CD8-positive, alpha-beta memory T cell (primary cell): ENCODE data around the gene ZNF570. TPM values are rescaled to one million over a fixed set of nuclear protein-coding genes. Genes with fewer than 3 reads are reported as not detected.

Experiments
- CTCF ChIA-PET: fragments of 350-600 bp; sonication (Branson Sonifier 250); formaldehyde crosslinking; loops from one replicate; lab custom pipeline; 2021; ENCODE audit warnings: antibody characterized with exemption; lab: Charles Lee
- POLR2A ChIA-PET: fragments of 350-600 bp; sonication (Branson Sonifier 250); formaldehyde crosslinking; loops from one replicate; lab custom pipeline; 2021; ENCODE audit warnings: antibody characterized with exemption; lab: Charles Lee
- DNase-seq, 5 donors: peaks; one replicate each; pipeline versions ENCODE4 v3.0.0 to v3.0.0-alpha.2; 2020 to 2022; ENCODE audit warnings: mixed read lengths in 1 of 5
- H3K27ac ChIP-seq: one replicate; pipeline ENCODE4 v1.7.0; 2013; ENCODE audit warnings: low read depth, mild to moderate bottlenecking, low read length, moderate library complexity
- H3K27me3 ChIP-seq: 2 replicates; pipeline ENCODE4 v1.7.0; 2013; ENCODE audit warnings: low read length, mild to moderate bottlenecking; ENCODE audit not compliant: insufficient read depth, poor library complexity, severe bottlenecking
- H3K36me3 ChIP-seq: 2 replicates; pipeline ENCODE4 v1.7.0; 2013; ENCODE audit warnings: mild to moderate bottlenecking, low read length, moderate library complexity; ENCODE audit not compliant: insufficient read depth
- H3K4me1 ChIP-seq: 2 replicates; pipeline ENCODE4 v1.7.0; 2013; ENCODE audit warnings: mild to moderate bottlenecking, low read length, moderate library complexity; ENCODE audit not compliant: insufficient read depth
- H3K4me3 ChIP-seq: 2 replicates; pipeline ENCODE4 v1.7.0; 2013; ENCODE audit warnings: mild to moderate bottlenecking, low read length
- H3K9me3 ChIP-seq: 2 replicates; pipeline ENCODE4 v1.7.0; 2013; ENCODE audit warnings: mild to moderate bottlenecking, low read length
- H3K27ac Mint-ChIP-seq, 8 donors: one replicate each; pipeline ENCODE4 v1.8.0; 2020 to 2021; ENCODE audit warnings: mixed read lengths in 8 of 8, mild to moderate bottlenecking in 6 of 8, inconsistent platforms in 3 of 8, moderate library complexity in 3 of 8
- H3K27me3 Mint-ChIP-seq, 2 donors: one replicate each; pipeline ENCODE4 v1.8.0; 2020 to 2021; ENCODE audit warnings: mixed read lengths in 2 of 2, mild to moderate bottlenecking in 1 of 2, moderate library complexity in 1 of 2
- H3K36me3 Mint-ChIP-seq, 3 donors: one replicate each; pipeline ENCODE4 v1.8.0; 2020 to 2021; ENCODE audit warnings: mixed read lengths in 3 of 3, inconsistent platforms in 1 of 3, mild to moderate bottlenecking in 1 of 3
- H3K4me1 Mint-ChIP-seq, 3 donors: one replicate each; pipeline ENCODE4 v1.8.0; 2020 to 2021; ENCODE audit warnings: mixed read lengths in 3 of 3, inconsistent platforms in 1 of 3, mild to moderate bottlenecking in 1 of 3
- H3K4me3 Mint-ChIP-seq, 7 donors: one replicate each; pipeline ENCODE4 v1.8.0; 2020 to 2021; ENCODE audit warnings: mixed read lengths in 7 of 7, mild to moderate bottlenecking in 6 of 7, moderate library complexity in 4 of 7, inconsistent platforms in 2 of 7
- H3K9me3 Mint-ChIP-seq, 5 donors: one replicate each; pipeline ENCODE4 v1.8.0; 2020 to 2022; ENCODE audit warnings: mixed read lengths in 5 of 5, mild to moderate bottlenecking in 3 of 5, moderate library complexity in 2 of 5, inconsistent platforms in 1 of 5
- polyA plus RNA-seq: library from polyadenylated mRNA; unstranded; fragments of 300-500 nt; fragmentation: Illumina TruSeq; gene quantifications from one replicate; pipeline ENCODE4 v1.2.3, GENCODE V29; 2021
- total RNA-seq, 2 experiments: library from RNA; stranded (reverse); gene quantifications; one replicate each; pipeline ENCODE4 v1.2.3, GENCODE V29; 2021

Gene ZNF570
- total RNA-seq, result 1 to 10 TPM; 5.3 to 5.9 TPM
- 5.1 TPM for polyA plus RNA-seq

DNA sequence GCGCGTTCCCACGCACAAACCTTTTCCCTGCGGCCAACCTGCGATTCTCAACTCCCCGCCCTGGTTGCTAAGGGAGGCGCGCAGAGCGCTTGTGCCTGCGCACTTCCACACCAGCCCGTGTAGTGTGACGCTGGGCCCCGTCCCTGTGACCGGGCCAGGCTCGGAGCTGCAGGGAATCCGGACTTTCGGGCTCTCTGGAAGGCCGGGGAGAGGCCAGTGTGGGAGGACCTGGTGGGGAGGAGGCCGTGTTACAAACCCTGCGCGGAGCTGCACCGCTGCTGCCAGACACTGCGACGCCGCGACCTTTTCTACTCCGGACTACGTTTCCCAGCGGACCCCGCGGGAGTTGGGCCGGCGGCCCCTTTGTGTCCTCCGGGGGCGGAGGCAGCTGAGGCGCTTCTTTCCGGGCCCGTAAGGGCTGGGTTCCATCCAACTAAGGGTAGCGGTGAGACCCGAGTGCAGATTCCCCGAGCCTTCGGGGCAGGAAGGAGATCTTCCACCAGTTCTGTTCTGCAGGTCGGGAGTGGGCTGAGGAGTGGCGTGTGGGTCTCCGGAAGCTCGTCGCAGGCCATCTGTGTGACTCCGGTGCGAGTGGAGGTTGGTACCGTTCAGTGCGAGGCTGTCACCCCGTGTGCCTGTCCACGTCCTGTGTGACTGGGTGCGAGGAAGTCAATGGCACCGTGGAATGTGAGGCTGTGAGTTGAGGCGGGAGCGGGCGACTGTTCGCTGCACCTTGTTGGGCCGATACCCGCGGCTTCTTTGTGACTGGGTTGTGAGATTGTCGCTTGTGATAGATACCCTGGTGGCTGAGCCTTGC is at the start of gene ZNF570:
ZNF570 (plus strand) TSS at position 396 of the 817 bp plus-strand sequence. CDS start 999 bp downstream, outside the sequence.
- peak within 1 kb of the TSS; percentile 92 to 99 (median 97) for H3K4me3 Mint-ChIP-seq
- H3K9me3 Mint-ChIP-seq, result peaks cover 9 to 20% (median 15%) of the 10 kb centered on the region in 5 donors
- peaks cover 40 to 49% (median 47%) of the 10 kb centered on the region in 3 donors for H3K4me1 Mint-ChIP-seq
- Histone ChIP-seq H3K27ac (peak within 1 kb of the TSS; percentile 90), H3K9me3 (peaks cover 7% of the 10 kb centered on the region), H3K4me1 (peaks cover 24% of the 10 kb centered on the region), H3K36me3 (peaks cover 11% of the 10 kb centered on the region), H3K4me3 (peak within 1 kb of the TSS; percentile 94), H3K27me3 (no peaks in the 10 kb centered on the region)
- DNase-seq, result peak; percentile 77 to 91 (median 86)
- H3K27ac Mint-ChIP-seq, result peak within 1 kb of the TSS; percentile 89 to 99 (median 98)
- POLR2A ChIA-PET, result interaction anchor here (0.7 to 1.4 kb wide), 8 partner anchors 37 to 1255 kb away, joined by 3 to 21 read pairs (median 6); partner anchors contain the start of genes ZFP30, ZNF527, ZNF540 and ZNF565
- H3K27me3 Mint-ChIP-seq, result no peaks in the 10 kb centered on the region
- peaks cover 14 to 40% (median 16%) of the 10 kb centered on the region in 3 donors for H3K36me3 Mint-ChIP-seq
- CTCF ChIA-PET, result interaction anchor here (0.8 to 1.6 kb wide), 2 partner anchors 99 to 126 kb away, joined by 3 to 5 read pairs; partner anchors contain the start of genes ZNF527, ZNF540 and ZNF571

DNA sequence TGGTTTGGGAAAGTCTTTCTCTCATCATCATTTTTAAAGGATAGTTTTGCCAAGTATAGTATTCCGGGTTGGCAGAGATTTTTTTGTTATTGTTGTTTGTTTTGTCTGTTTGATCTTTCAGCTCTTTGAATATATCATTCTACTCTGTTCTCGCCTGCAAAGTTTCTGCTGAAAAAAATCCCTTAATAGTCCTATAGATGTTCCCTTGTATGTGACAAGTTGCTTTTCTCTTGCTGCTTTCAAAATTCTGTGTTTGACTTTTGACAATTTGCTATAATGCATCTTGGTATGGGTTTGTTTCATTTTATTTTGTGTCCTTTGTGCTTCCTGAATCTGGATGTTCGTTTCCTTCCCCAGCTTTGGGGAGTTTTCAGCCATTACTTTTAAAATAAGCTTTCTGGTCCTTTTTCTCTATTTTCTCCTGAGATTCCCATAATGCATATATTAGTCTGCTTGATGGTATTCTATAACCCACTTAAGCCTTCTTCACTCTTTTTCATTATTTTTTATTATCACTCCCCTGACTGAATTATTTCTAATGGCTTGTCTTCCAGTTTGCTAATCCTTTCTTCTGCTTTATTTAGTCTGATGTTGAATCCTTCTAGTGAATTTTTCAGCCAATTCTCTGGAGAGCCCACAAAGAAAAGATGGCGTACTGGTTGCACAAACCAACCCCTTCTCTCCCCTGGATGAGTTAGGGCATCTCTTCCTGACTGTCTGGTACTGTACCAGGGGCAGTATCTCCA is 16.5 kb upstream of the ZNF570 start:
- Mint-ChIP-seq H3K9me3 (peaks cover 61 to 96% (median 92%) of the 10 kb centered on the region in 5 donors), H3K27ac (no peak overlapping the region), H3K36me3 (peaks cover 30 to 67% (median 56%) of the 10 kb centered on the region in 3 donors), H3K4me1 (no peaks in the 10 kb centered on the region), H3K4me3 (no peak overlapping the region), H3K27me3 (no peaks in the 10 kb centered on the region)
- ChIA-PET POLR2A (no interaction called here), CTCF (no interaction called here)
- no peak for DNase-seq
- peaks cover 61% of the 10 kb centered on the region for H3K9me3 ChIP-seq
- H3K27ac ChIP-seq, result no peak overlapping the region
- peaks cover 17% of the 10 kb centered on the region for H3K36me3 ChIP-seq
- peak overlapping the region; percentile 21 for H3K4me3 ChIP-seq
- no peaks in the 10 kb centered on the region for H3K27me3 ChIP-seq
- H3K4me1 ChIP-seq, result no peaks in the 10 kb centered on the region

DNA sequence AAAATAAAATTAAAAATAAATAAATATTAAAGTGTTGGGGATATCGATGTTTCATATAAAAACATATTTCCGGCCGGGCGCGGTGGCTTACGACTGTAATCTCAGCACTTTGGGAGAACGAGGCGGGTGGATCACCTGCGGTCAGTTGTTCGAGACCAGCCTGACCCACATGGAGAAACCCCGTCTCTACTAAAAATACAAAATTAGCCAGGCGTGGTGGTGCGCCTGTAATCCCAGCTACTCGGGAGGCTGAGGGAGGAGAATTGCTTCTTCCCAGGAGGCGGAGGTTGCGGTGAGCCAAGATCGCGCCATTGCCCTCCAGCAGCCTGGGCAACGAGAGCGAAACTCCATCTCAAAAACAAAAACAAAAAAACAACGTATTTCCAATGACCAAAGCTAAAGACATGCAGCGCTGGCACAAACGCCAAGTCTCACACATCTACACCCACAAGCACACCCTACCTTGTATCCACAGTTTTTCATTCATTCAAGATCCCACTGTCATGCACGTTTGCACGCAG is 2.8 kb upstream of the ZNF570 start:
- Histone ChIP-seq H3K27me3 (no peaks in the 10 kb centered on the region), H3K4me3 (peak overlapping the region; percentile 94), H3K27ac (peak overlapping the region; percentile 77), H3K9me3 (peaks cover 7% of the 10 kb centered on the region), H3K4me1 (peaks cover 24% of the 10 kb centered on the region), H3K36me3 (peaks cover 20% of the 10 kb centered on the region)
- Mint-ChIP-seq H3K4me1 (peaks cover 40 to 49% (median 47%) of the 10 kb centered on the region in 3 donors), H3K9me3 (peaks cover 9 to 20% (median 15%) of the 10 kb centered on the region in 5 donors), H3K36me3 (peaks cover 14 to 42% (median 16%) of the 10 kb centered on the region in 3 donors), H3K27me3 (no peaks in the 10 kb centered on the region), H3K4me3 (peak overlapping the region; percentile 87 to 99 (median 97)), H3K27ac (peak overlapping the region in 7 of 8 donors; percentile 89 to 98 (median 98))
- POLR2A ChIA-PET, result interaction anchor here (0.5 to 2.3 kb wide), 4 partner anchors 95 to 311 kb away, joined by 4 to 15 read pairs (median 8); partner anchors contain the start of genes ZNF527, ZNF540 and ZNF571
- CTCF ChIA-PET, result no interaction called here
- DNase-seq, result no peak

DNA sequence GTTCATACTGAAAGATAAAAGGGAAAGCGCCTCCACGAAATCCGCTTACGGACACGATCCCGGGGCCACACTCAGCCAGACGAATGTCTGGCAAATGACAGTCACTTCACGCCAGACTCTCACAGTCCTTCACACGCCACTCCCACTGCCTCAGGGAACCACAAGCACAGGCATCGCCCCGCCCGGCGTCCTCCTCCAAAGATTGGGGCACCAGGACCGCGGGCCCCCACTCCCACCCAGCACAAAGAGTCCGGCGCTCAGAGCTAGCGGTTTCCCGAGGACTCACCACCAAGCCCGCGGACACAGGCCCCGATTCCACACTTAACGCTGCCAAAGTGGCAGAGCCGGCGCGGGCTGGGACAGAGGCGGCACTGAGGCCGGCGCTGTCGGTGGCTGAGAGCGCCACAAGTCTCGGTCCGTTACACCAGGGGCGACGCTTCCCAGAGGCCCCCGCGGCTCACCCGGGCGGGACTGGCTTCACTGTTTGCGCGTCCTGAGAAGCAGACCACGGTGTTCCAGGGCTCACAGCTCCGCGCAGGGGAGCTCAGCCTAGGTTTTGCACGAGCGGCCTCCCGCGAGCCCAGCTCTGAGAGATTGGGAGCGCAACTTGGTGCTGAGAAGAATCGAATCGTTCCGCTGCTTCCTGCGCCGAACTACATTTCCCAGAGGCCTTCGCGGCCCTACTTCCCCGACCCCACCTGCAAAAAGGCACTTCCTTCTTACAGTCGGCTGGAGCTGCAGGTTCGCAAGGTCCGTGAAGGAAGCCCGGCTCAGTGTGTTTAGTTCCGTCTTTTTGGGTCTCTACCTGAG is 2.2 kb upstream of the ZNF570 start, which contains the start of gene ZNF569:
ZNF569 (minus strand) TSS at position 647 of the 810 bp plus-strand sequence. CDS start 22,523 bp downstream, outside the sequence.
- peak; percentile 78 to 93 (median 91) for DNase-seq
- Histone ChIP-seq H3K4me1 (peaks cover 24% of the 10 kb centered on the region), H3K36me3 (peaks cover 23% of the 10 kb centered on the region), H3K9me3 (peaks cover 7% of the 10 kb centered on the region), H3K27ac (peak within 1 kb of the TSS; percentile 77), H3K27me3 (no peaks in the 10 kb centered on the region), H3K4me3 (peak within 1 kb of the TSS; percentile 94)
- H3K4me1 Mint-ChIP-seq, result peaks cover 40 to 49% (median 47%) of the 10 kb centered on the region in 3 donors
- peak within 1 kb of the TSS; percentile 89 to 98 (median 98) for H3K27ac Mint-ChIP-seq
- CTCF ChIA-PET, result interaction anchor here (0.9 to 1.2 kb wide), 2 partner anchors 39 to 96 kb away, joined by 3 to 5 read pairs; partner anchors contain the start of genes ZNF527 and ZNF793
- H3K27me3 Mint-ChIP-seq, result no peaks in the 10 kb centered on the region
- H3K36me3 Mint-ChIP-seq, result peaks cover 14 to 42% (median 16%) of the 10 kb centered on the region in 3 donors
- peaks cover 9 to 20% (median 15%) of the 10 kb centered on the region in 5 donors for H3K9me3 Mint-ChIP-seq
- H3K4me3 Mint-ChIP-seq, result peak within 1 kb of the TSS; percentile 87 to 99 (median 97)
- POLR2A ChIA-PET, result interaction anchor here (0.6 to 2.3 kb wide), 9 partner anchors 39 to 1272 kb away, joined by 3 to 15 read pairs (median 6); partner anchors contain the start of genes ZNF461, ZNF527, ZNF540 and ZNF571

DNA sequence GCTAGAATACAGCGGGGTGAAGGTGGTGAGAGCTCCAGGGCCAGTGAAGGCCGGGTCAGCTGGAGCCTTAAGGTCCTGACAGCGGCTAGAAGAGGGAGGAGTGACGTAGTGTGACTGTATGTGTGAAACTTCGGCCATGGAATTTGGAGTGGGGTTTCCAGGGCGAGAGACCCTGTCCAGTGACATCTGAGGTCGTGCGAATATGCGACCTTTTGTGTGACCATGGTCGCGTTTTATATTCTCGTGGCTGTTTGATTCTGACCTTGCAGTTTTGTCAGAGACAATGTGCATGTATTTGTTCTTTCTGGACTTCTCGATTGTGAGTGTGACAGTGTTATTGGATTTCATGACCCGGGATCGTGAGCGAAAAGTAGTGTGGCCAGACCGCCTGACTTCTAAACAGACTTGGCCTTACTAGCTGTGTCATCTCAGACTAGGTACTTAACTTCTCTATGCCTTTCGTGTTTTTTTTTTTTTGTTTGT is 1.5 kb upstream of the ZNF570 start:
- Histone ChIP-seq H3K4me1 (peaks cover 24% of the 10 kb centered on the region), H3K27me3 (no peaks in the 10 kb centered on the region), H3K9me3 (peaks cover 5% of the 10 kb centered on the region), H3K36me3 (peaks cover 18% of the 10 kb centered on the region), H3K27ac (peak overlapping the region; percentile 77), H3K4me3 (peak overlapping the region; percentile 94)
- Mint-ChIP-seq H3K36me3 (peaks cover 14 to 42% (median 16%) of the 10 kb centered on the region in 3 donors), H3K27ac (peak overlapping the region; percentile 89 to 98 (median 98)), H3K4me1 (peaks cover 40 to 49% (median 47%) of the 10 kb centered on the region in 3 donors), H3K27me3 (no peaks in the 10 kb centered on the region), H3K9me3 (peaks cover 9 to 20% (median 15%) of the 10 kb centered on the region in 5 donors), H3K4me3 (peak overlapping the region; percentile 87 to 99 (median 97))
- DNase-seq, result no peak
- CTCF ChIA-PET, result interaction anchor here (0.9 to 1.2 kb wide), 2 partner anchors 39 to 97 kb away, joined by 3 to 5 read pairs; partner anchors contain the start of genes ZNF527 and ZNF793
- POLR2A ChIA-PET, result interaction anchor here (0.6 to 2.3 kb wide), 8 partner anchors 9 to 801 kb away, joined by 3 to 15 read pairs (median 6); partner anchors contain the start of genes ZNF461, ZNF527, ZNF540 and ZNF571

DNA sequence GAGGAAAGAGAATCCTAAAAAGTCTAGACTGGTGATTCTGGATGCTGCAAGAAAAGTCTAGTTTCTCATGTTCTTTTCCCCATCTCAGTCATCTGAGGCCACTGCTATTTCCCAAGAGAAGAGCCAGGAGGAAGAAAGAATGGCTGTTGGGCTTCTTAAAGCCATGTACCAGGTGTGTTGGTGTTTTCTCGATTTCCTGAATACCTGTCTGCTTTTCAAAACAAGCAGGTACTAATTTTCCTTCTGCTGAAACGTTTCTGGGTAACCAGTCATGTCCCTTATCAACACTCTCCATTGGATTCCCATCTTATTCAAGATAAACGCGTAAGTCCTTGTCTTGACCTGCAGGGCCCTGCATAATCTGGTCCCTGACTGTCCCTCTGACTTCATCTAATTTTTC is 1.1 kb downstream of the ZNF570 start:
- H3K27ac Mint-ChIP-seq, result peak overlapping the region in 6 of 8 donors; percentile 89 to 99 (median 98)
- DNase-seq, result no peak
- Histone ChIP-seq H3K4me3 (peak overlapping the region; percentile 94), H3K36me3 (peaks cover 5% of the 10 kb centered on the region), H3K4me1 (peaks cover 24% of the 10 kb centered on the region), H3K27ac (no peak overlapping the region), H3K27me3 (no peaks in the 10 kb centered on the region), H3K9me3 (peaks cover 9% of the 10 kb centered on the region)
- H3K36me3 Mint-ChIP-seq, result peaks cover 5 to 35% (median 10%) of the 10 kb centered on the region in 3 donors
- peaks cover 35 to 45% (median 42%) of the 10 kb centered on the region in 3 donors for H3K4me1 Mint-ChIP-seq
- peak overlapping the region; percentile 7 to 99 (median 97) for H3K4me3 Mint-ChIP-seq
- peaks cover 6 to 19% (median 10%) of the 10 kb centered on the region in 5 donors for H3K9me3 Mint-ChIP-seq
- CTCF ChIA-PET, result no interaction called here
- POLR2A ChIA-PET, result no interaction called here
- no peaks in the 10 kb centered on the region for H3K27me3 Mint-ChIP-seq
